GM19455 (cell line): ENCODE results near the gene TUT4.
"Not testable (repeated sequence)": the region's sequence is repeated elsewhere in the genome, so short reads cannot be mapped to it uniquely, and the experiment has no call there.

Experiments
- ATAC-seq: cut with Tn5 transposase; IDR thresholded peaks from one replicate; pipeline ENCODE4 v1.9.1; 2021; ENCODE audit not compliant: unreplicated experiment

TUT4 gene

GRCh38 chr1:52552505-52553361 is at the start of gene TUT4:
TSS of gene TUT4 (minus strand) at chr1:52553092. CDS start at chr1:52526280, 26,812 bp downstream.
- ATAC-seq: peak; percentile 50

- no peak for ATAC-seq
These were observed 49.3 kb upstream of the TUT4 start, which contains the start of gene GPX7 for GRCh38 chr1:52601991-52602855. TSS of gene GPX7 (plus strand) at chr1:52602371. CDS start at chr1:52602410, 39 bp downstream.

GRCh38 chr1:52601519-52601918 is 48.6 kb upstream of the TUT4 start:
- ATAC-seq: no peak

GRCh38 chr1:52600533-52601179 is 47.8 kb upstream of the TUT4 start:
- ATAC-seq: no peak

- ATAC-seq: no peak
These were observed 46.3 kb upstream of the TUT4 start for GRCh38 chr1:52599236-52599635.

- no peak for ATAC-seq
These were observed 45.8 kb upstream of the TUT4 start for GRCh38 chr1:52598729-52599128.

GRCh38 chr1:52597912-52598311 is 45.0 kb upstream of the TUT4 start:
- no peak for ATAC-seq

- no peak for ATAC-seq
These were observed 42.2 kb upstream of the TUT4 start for GRCh38 chr1:52595061-52595460.

- ATAC-seq: no peak
These were observed 40.6 kb upstream of the TUT4 start for GRCh38 chr1:52593495-52593894.

GRCh38 chr1:52592637-52593323 is 39.9 kb upstream of the TUT4 start:
- ATAC-seq: no peak

GRCh38 chr1:52590266-52590665 is 37.4 kb upstream of the TUT4 start:
- no peak for ATAC-seq

- ATAC-seq: no peak
These were observed 35.6 kb upstream of the TUT4 start for GRCh38 chr1:52588535-52588934.

GRCh38 chr1:52588027-52588426 is 35.1 kb upstream of the TUT4 start:
- ATAC-seq: no peak

- ATAC-seq: no peak
These were observed 32.6 kb upstream of the TUT4 start for GRCh38 chr1:52585474-52585873.

- no peak for ATAC-seq
These were observed 29.3 kb upstream of the TUT4 start for GRCh38 chr1:52582116-52582696.

- no peak for ATAC-seq
These were observed 27.4 kb upstream of the TUT4 start for GRCh38 chr1:52580283-52580682.

GRCh38 chr1:52579415-52579814 is 26.5 kb upstream of the TUT4 start:
- ATAC-seq: no peak

GRCh38 chr1:52578066-52578465 is 25.2 kb upstream of the TUT4 start:
- not testable (repeated sequence) for ATAC-seq

GRCh38 chr1:52576074-52576473 is 23.2 kb upstream of the TUT4 start:
- ATAC-seq: no peak

GRCh38 chr1:52574594-52574993 is 21.7 kb upstream of the TUT4 start:
- ATAC-seq: no peak
